Heart left ventricle (tissue), 13 donors: ENCODE results near the gene ALK.

Experiments used
- CTCF ChIP-seq, 12 donors: fragments of 200-600 bp; sonication (generic) in 4 of 12; IDR thresholded peaks; one replicate each; pipeline versions ENCODE4 v1.5.0 to v1.8.0; 2018 to 2022; ENCODE audit warnings: antibody characterized with exemption in 12 of 12, mild to moderate bottlenecking in 5 of 12
- POLR2A ChIP-seq, 2 donors: fragments of 450-650 bp; IDR thresholded peaks; one replicate each; pipeline ENCODE4 v1.6.1; 2017; ENCODE audit warnings: antibody characterized with exemption in 2 of 2, mild to moderate bottlenecking in 2 of 2, moderate library complexity in 2 of 2
- donor health status: ischemic (EF 13 %, LVEDD 7.1; RV severe dilation, severe dysfunction).
- donor health status: DM: no; HTN: yes; CAD: no.
- donor health status: DM: no; HTN: no; CAD: no.
- donor health status: ischemic (EF 25% LVEDD 6.9; RV normal size, moderate dysfunction).
- donor health status: ischemic (EF 25% LVEDD 5.7; RV mildly dilated, moderate dysfunction).
- donor health status: ischemic (EF 35%, LVEDD 5.7; RV mildly dilated, moderate dysfunction).
- donor health status: nonischemic (EF 11% LVEDD 7.7; RV severe dilation, severe dysfunction).
- donor health status: DM: yes; HTN: yes; CAD: no.
- donor health status: PGD.
- donor health status: ischemic (EF 29% LVEDD 5.4; RV normal size, mild dysfunction).
- donor health status: nonischemic (EF 23%, LVEDD 6.1; RV moderate dilation, normal function).

- TF ChIP-seq CTCF (IDR thresholded peaks at IDR 0.05) (no peak), POLR2A (IDR thresholded peaks at IDR 0.05) (no peak)
These were observed 294.1 kb downstream of the ALK start for GRCh38 chr2:29627279-29627711.
